HCT116 (cell line): Measurements from ENCODE around the gene TSPAN5. TPM values are rescaled to one million over a fixed set of nuclear protein-coding genes. Genes with fewer than 3 reads are reported as not detected.

Source experiments
- ATAC-seq: fragments of 200-7000 bp; cut with Tn5 transposase; 2 replicates; pipeline ENCODE4 v1.9.1; 2020; ENCODE audit warnings: mild to moderate bottlenecking, moderate library complexity
- BruUV-seq: library from RNA; stranded (reverse); fragments of 400-500 nt; replicated peaks from 2 replicates; lab custom pipeline; 2021; lab: Mats Ljungman, UMichigan
- CTCF ChIA-PET: fragments of 300-600 bp; sonication (Branson Sonifier 250); formaldehyde crosslinking; loops from one replicate; lab custom pipeline; 2021; ENCODE audit warnings: antibody characterized with exemption; lab: Charles Lee
- POLR2A ChIA-PET: fragments of 300-600, 350-600 bp; sonication (Branson Sonifier 250); formaldehyde crosslinking; loops from one replicate; lab custom pipeline; 2021; ENCODE audit warnings: antibody characterized with exemption; lab: Charles Lee
- RAD21 ChIA-PET, 2 experiments: fragments of 300-600 bp; sonication (Branson Sonifier 250); formaldehyde crosslinking; loops; one replicate each; lab custom pipeline; 2023; ENCODE audit warnings: low total read pairs in 2 of 2; ENCODE audit not compliant: uncharacterized antibody in 2 of 2, unreplicated experiment in 2 of 2, low non-redundant PET in 1 of 2; lab: Charles Lee
- DNase-seq: peaks from one replicate; pipeline ENCODE4 v3.0.0-alpha.2; 2010; ENCODE audit warnings: low read depth, low spot score
- H2AFZ ChIP-seq: fragments of 200-600 bp; shearing (Covaris generic), sonication (generic); 2 replicates; pipeline ENCODE4 v1.6.1; 2017; ENCODE audit warnings: low read depth, mixed run types, mixed read lengths, antibody characterized with exemption, low read length; ENCODE audit not compliant: poor library complexity, severe bottlenecking
- H3K27ac ChIP-seq: 2 replicates; pipeline ENCODE4 v1.5.1; 2012; ENCODE audit warnings: low read depth, low read length
- H3K27me3 ChIP-seq: fragments of 200-600 bp; sonication (generic); 2 replicates; pipeline ENCODE4 v1.6.1; 2016; ENCODE audit warnings: mixed run types, low read length, mixed read lengths; ENCODE audit not compliant: insufficient read depth
- H3K36me3 ChIP-seq, 2 experiments: fragments of 200-500 bp in 1 of 2; fragments of 200-600 bp in 1 of 2; sonication (Bioruptor generic) in 1 of 2; sonication (generic) in 1 of 2; 2 replicates each; pipeline versions ENCODE4 v1.5.1 to v1.6.1; 2014 to 2016; ENCODE audit warnings: low read length in 2 of 2, inconsistent platforms in 1 of 2, mixed read lengths in 1 of 2, mixed run types in 1 of 2; ENCODE audit not compliant: insufficient read depth in 2 of 2, control insufficient read depth in 1 of 2
- H3K4me1 ChIP-seq, 2 experiments: fragments of 200-600 bp in 1 of 2; sonication (generic) in 1 of 2; 2 replicates each; pipeline versions ENCODE4 v1.5.1 to v1.6.1; 2012 to 2017; ENCODE audit warnings: low read length in 2 of 2, inconsistent platforms in 1 of 2, mild to moderate bottlenecking in 1 of 2, mixed read lengths in 1 of 2, mixed run types in 1 of 2, moderate library complexity in 1 of 2; ENCODE audit not compliant: insufficient read depth in 2 of 2, control insufficient read depth in 1 of 2
- H3K4me2 ChIP-seq: fragments of 200-600 bp; sonication (generic); 2 replicates; pipeline ENCODE4 v1.6.1; 2017; ENCODE audit warnings: mixed run types, low read length, mixed read lengths
- H3K4me3 ChIP-seq, 2 experiments: fragments of 200-600 bp in 1 of 2; sonication (generic) in 1 of 2; replicated peaks in 1 of 2; 2 replicates each; pipeline ENCODE4 v1.5.1; 2011 to 2016; ENCODE audit warnings: low read length in 2 of 2, control low read depth in 1 of 2, low read depth in 1 of 2, mild to moderate bottlenecking in 1 of 2, mixed read lengths in 1 of 2, mixed run types in 1 of 2
- H3K79me2 ChIP-seq: fragments of 200-600 bp; sonication (generic); 2 replicates; pipeline ENCODE4 v1.6.1; 2017; ENCODE audit warnings: mild to moderate bottlenecking, mixed run types, low read length, moderate library complexity, mixed read lengths; ENCODE audit not compliant: insufficient read depth
- H3K9ac ChIP-seq: fragments of 200-600 bp; sonication (generic); 2 replicates; pipeline ENCODE4 v1.6.1; 2016; ENCODE audit warnings: low read length, mixed read lengths
- H3K9me2 ChIP-seq: fragments of 200-600 bp; sonication (generic), shearing (Covaris generic); 2 replicates; pipeline ENCODE4 v1.6.1; 2017; ENCODE audit warnings: mixed run types, mild to moderate bottlenecking, moderate library complexity; ENCODE audit not compliant: insufficient read depth
- H3K9me3 ChIP-seq, 2 experiments: fragments of 200-500 bp in 1 of 2; fragments of 200-600 bp in 1 of 2; sonication (Bioruptor generic) in 1 of 2; sonication (generic) in 1 of 2; 2 replicates each; pipeline ENCODE4 v1.6.1; 2014 to 2017; ENCODE audit warnings: low read length in 2 of 2, mixed read lengths in 2 of 2, inconsistent platforms in 1 of 2, low read depth in 1 of 2, mild to moderate bottlenecking in 1 of 2, mixed run types in 1 of 2, moderate library complexity in 1 of 2; ENCODE audit not compliant: control insufficient read depth in 1 of 2, insufficient read depth in 1 of 2
- H4K20me1 ChIP-seq: fragments of 200-600 bp; sonication (generic), shearing (Covaris generic); 2 replicates; pipeline ENCODE4 v1.6.1; 2017; ENCODE audit warnings: mixed run types, mild to moderate bottlenecking, moderate library complexity; ENCODE audit not compliant: insufficient read depth
- CTCF ChIP-seq, 3 experiments: fragments of 200-600 bp in 1 of 3; sonication (generic) in 1 of 3; IDR thresholded peaks in 2 of 3; conservative IDR thresholded peaks in 1 of 3; 2 replicates each; pipeline ENCODE4 v1.5.1; 2012 to 2017; ENCODE audit warnings: low read depth in 2 of 3, low read length in 2 of 3, antibody characterized with exemption in 1 of 3, borderline replicate concordance in 1 of 3, control low read depth in 1 of 3, mild to moderate bottlenecking in 1 of 3, mixed read lengths in 1 of 3, mixed run types in 1 of 3, moderate library complexity in 1 of 3; ENCODE audit not compliant: insufficient read depth in 1 of 3
- EZH2phosphoT487 ChIP-seq: fragments of 200-600 bp; IDR thresholded peaks from 2 replicates; pipeline ENCODE4 v1.6.1; 2018; ENCODE audit warnings: antibody characterized with exemption, borderline replicate concordance
- POLR2A ChIP-seq: IDR thresholded peaks from 2 replicates; pipeline ENCODE4 v1.7.0; 2011; ENCODE audit warnings: borderline replicate concordance; ENCODE audit not compliant: insufficient read depth, insufficient read length; ENCODE audit errors: extremely low read depth
- TCF7L2 ChIP-seq: IDR thresholded peaks from 2 replicates; pipeline ENCODE4 v1.7.0; 2011; ENCODE audit warnings: borderline replicate concordance, inconsistent platforms; ENCODE audit not compliant: insufficient read depth, insufficient read length; ENCODE audit errors: extremely low read depth
- ZBTB33 ChIP-seq: IDR thresholded peaks from 2 replicates; pipeline ENCODE4 v1.6.1; 2011; ENCODE audit warnings: mild to moderate bottlenecking, low read length, moderate library complexity; ENCODE audit not compliant: insufficient replicate concordance; ENCODE audit errors: extremely low read depth
- intact Hi-C: fragments of 100-400 bp; cut with micrococcal nuclease; formaldehyde crosslinking; loops from 2 replicates; pipeline ENCODE4 v1.10.0; 2022
- total RNA-seq: library from RNA; stranded (reverse); gene quantifications from one replicate; pipeline ENCODE4 v1.2.1, GENCODE V29; 2021; ENCODE audit not compliant: unreplicated experiment

Gene TSPAN5
- total RNA-seq, 1 experiment from 2014 or later = 56.8 TPM

- DNase-seq (no peak), ATAC-seq (no peak)
- no peaks in the 10 kb centered on the region for H3K27me3 ChIP-seq
- no peak overlapping the region for H2AFZ ChIP-seq
- BruUV-seq = no TSS peak
- no peak overlapping the region for H3K4me2 ChIP-seq
- ChIA-PET CTCF (no interaction called here), POLR2A (no interaction called here), RAD21 (no interaction called here)
- no peak overlapping the region for H3K9ac ChIP-seq
- H3K79me2 ChIP-seq = no peaks in the 10 kb centered on the region
- H3K27ac ChIP-seq = no peak overlapping the region
- intact Hi-C loops = no loop called here
- H3K36me3 ChIP-seq = peaks cover 0 to 7% of the 10 kb centered on the region in 2 experiments; a peak in 1 of 4 replicates
- no peaks in the 10 kb centered on the region for H4K20me1 ChIP-seq
- H3K4me3 ChIP-seq = no peak overlapping the region
- H3K9me3 ChIP-seq = no peaks in the 10 kb centered on the region
- TF ChIP-seq ZBTB33 (no peak), POLR2A (no peak), TCF7L2 (no peak), CTCF (IDR thresholded peaks at IDR 0.05 in 2 of 3, conservative IDR thresholded peaks at IDR 0.05 in 1 of 3; ENCODE audit: borderline replicate concordance in 1 of 3, insufficient read depth in 1 of 3, low read depth in 2 of 3, low read length in 2 of 3) (no peak), EZH2phosphoT487 (no peak)
- no peaks in the 10 kb centered on the region for H3K4me1 ChIP-seq
- H3K9me2 ChIP-seq = no peaks in the 10 kb centered on the region
Measured at GRCh38 chr4:98444371-98444770, 214.0 kb downstream of the TSPAN5 start.
